ENCODE data around the gene ENSA. TPM values are rescaled to one million over a fixed set of nuclear protein-coding genes. Genes with fewer than 3 reads are reported as not detected.

Gene ENSA
- total and polyA plus RNA-seq, 2 of the 4 experiments (the other 2 are of a cell fraction) = 53.2 to 96.5 TPM

DNA sequence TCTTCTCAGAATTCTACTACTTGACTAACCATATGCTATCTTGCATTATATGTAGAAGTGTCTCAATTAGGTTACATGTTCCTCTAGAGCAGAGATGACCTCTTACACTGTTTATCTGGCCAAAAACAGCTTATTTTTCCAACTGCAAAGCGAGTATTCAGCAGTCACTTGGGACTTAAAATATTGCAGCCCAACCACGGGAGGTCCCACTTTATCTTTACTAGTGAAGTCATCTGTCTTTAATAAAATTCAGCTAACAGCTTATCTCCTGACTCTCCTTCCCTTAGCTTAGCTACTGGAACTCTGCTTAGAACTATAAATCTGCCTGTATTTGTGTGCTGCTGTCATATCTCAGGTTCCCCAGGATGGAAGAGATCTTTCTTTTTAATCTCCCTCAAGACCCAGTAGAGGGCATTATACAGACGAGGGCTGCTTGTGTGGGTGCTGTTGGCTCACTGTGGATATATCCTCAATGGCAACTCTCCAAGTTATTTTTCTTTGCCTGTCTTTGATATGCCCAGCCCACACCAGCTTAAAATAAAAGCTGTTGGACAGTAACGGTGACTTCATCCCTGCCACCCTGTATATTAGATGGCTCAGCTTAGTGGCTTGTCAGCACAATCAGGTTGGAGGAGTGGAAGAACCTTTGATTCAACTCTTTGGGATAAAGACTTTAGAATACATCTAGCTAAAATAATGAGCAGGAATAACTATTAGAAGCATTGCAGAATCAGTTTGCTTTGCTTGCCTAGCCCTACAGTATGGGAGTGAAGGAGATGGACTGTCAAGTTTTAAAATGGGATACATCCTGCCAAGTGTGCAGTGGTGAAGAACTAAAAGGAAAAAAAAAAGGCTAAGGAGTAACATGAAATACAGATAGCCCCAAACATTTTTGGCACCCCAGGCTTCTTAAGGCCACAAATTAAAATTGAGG lies 9.6 kb downstream of the ENSA start (continued):
- TF ChIP-seq, protein P1, sequence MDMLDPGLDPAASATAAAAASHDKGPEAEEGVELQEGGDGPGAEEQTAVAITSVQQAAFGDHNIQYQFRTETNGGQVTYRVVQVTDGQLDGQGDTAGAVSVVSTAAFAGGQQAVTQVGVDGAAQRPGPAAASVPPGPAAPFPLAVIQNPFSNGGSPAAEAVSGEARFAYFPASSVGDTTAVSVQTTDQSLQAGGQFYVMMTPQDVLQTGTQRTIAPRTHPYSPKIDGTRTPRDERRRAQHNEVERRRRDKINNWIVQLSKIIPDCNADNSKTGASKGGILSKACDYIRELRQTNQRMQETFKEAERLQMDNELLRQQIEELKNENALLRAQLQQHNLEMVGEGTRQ (IDR thresholded peaks at IDR 0.05; ENCODE audit: low read depth, low read length) = no peak
- TF ChIP-seq MXI1 (IDR thresholded peaks at IDR 0.05; ENCODE audit: borderline replicate concordance, low read depth, low read length) (no peak), FOS (IDR thresholded peaks at IDR 0.05; ENCODE audit: low read depth, low read length) (no peak), SMC3 (IDR thresholded peaks at IDR 0.05; ENCODE audit: low read depth, low read length) (peak; percentile 47)
